ENCODE data around the gene PEX5.
"Not testable (repeated sequence)": the region's sequence is repeated elsewhere in the genome, so short reads cannot be mapped to it uniquely, and the experiment has no call there.

PEX5 gene

GRCh38 chr12:7160183-7160582 is 29.3 kb upstream of the PEX5 start:
- no peak for DNase-seq (ENCODE audit: low spot score)

- no peak for DNase-seq (ENCODE audit: low spot score)
Measured at GRCh38 chr12:7161327-7161726, 28.2 kb upstream of the PEX5 start.

GRCh38 chr12:7161811-7162210 is 27.7 kb upstream of the PEX5 start:
- no peak for DNase-seq (ENCODE audit: low spot score)

GRCh38 chr12:7162691-7163114 is 26.8 kb upstream of the PEX5 start:
- DNase-seq (ENCODE audit: low spot score): no peak

- no peak for DNase-seq (ENCODE audit: low spot score)
Measured at GRCh38 chr12:7169951-7170350, 19.5 kb upstream of the PEX5 start.

- no peak for DNase-seq (ENCODE audit: low spot score)
Measured at GRCh38 chr12:7171854-7172253, 17.6 kb upstream of the PEX5 start.

- DNase-seq (ENCODE audit: low spot score): no peak
Measured at GRCh38 chr12:7175493-7175892, 14.0 kb upstream of the PEX5 start.

- no peak for DNase-seq (ENCODE audit: low spot score)
Measured at GRCh38 chr12:7176595-7176994, 12.9 kb upstream of the PEX5 start.

- DNase-seq (ENCODE audit: low spot score): no peak
Measured at GRCh38 chr12:7178481-7178880, 11.0 kb upstream of the PEX5 start.

GRCh38 chr12:7180685-7181084 is 8.8 kb upstream of the PEX5 start:
- DNase-seq (ENCODE audit: low spot score): no peak

GRCh38 chr12:7186058-7186457 is 3.4 kb upstream of the PEX5 start:
- DNase-seq (ENCODE audit: low spot score): not testable (repeated sequence)

GRCh38 chr12:7188562-7189397 is 706 bp upstream of the PEX5 start:
- peak; percentile 99 for DNase-seq (ENCODE audit: low spot score)

GRCh38 chr12:7190268-7191055 is 976 bp downstream of the PEX5 start:
- DNase-seq (ENCODE audit: low spot score): no peak

- DNase-seq (ENCODE audit: low spot score): no peak
Measured at GRCh38 chr12:7193674-7194073, 4.2 kb downstream of the PEX5 start.

GRCh38 chr12:7197841-7198240 is 8.4 kb downstream of the PEX5 start:
- DNase-seq (ENCODE audit: low spot score): no peak

- no peak for DNase-seq (ENCODE audit: low spot score)
Measured at GRCh38 chr12:7203109-7203508, 13.6 kb downstream of the PEX5 start.

- DNase-seq (ENCODE audit: low spot score): no peak
Measured at GRCh38 chr12:7205091-7205490, 15.6 kb downstream of the PEX5 start.

GRCh38 chr12:7206691-7207090 is 17.2 kb downstream of the PEX5 start:
- DNase-seq (ENCODE audit: low spot score): no peak

GRCh38 chr12:7207866-7208625 is 18.6 kb downstream of the PEX5 start:
- DNase-seq (ENCODE audit: low spot score): no peak

- DNase-seq (ENCODE audit: low spot score): no peak
Measured at GRCh38 chr12:7209958-7210357, 20.5 kb downstream of the PEX5 start.

GRCh38 chr12:7210642-7211151 is 21.2 kb downstream of the PEX5 start:
- DNase-seq (ENCODE audit: low spot score): no peak

- no peak for DNase-seq (ENCODE audit: low spot score)
Measured at GRCh38 chr12:7212678-7213077, 23.2 kb downstream of the PEX5 start.

All from kidney capillary endothelial cell (primary cell).